Measurements from ENCODE around the gene SPPL3.
"Not testable (repeated sequence)": the region's sequence is repeated elsewhere in the genome, so short reads cannot be mapped to it uniquely, and the experiment has no call there.

SPPL3 gene

GRCh38 chr12:120904197-120904773 lies at the start of gene SPPL3:
TSS of gene SPPL3 (minus strand) at chr12:120904358. CDS start at chr12:120903867, 491 bp downstream.
- peak; percentile 97 for DNase-seq

- no peak for DNase-seq
These were observed 46.6 kb upstream of the SPPL3 start for GRCh38 chr12:120950807-120951206.

GRCh38 chr12:120950260-120950799 lies 46.2 kb upstream of the SPPL3 start:
- not testable (repeated sequence) for DNase-seq

- not testable (repeated sequence) for DNase-seq
These were observed 41.4 kb upstream of the SPPL3 start for GRCh38 chr12:120945516-120945915.

GRCh38 chr12:120944645-120945217 lies 40.6 kb upstream of the SPPL3 start:
- peak; percentile 83 for DNase-seq

- no peak for DNase-seq
These were observed 39.3 kb upstream of the SPPL3 start for GRCh38 chr12:120943482-120943881.

- no peak for DNase-seq
These were observed 37.8 kb upstream of the SPPL3 start for GRCh38 chr12:120941846-120942405.

- no peak for DNase-seq
These were observed 37.3 kb upstream of the SPPL3 start for GRCh38 chr12:120941412-120941811.

GRCh38 chr12:120940799-120941198 lies 36.6 kb upstream of the SPPL3 start:
- DNase-seq, result no peak

GRCh38 chr12:120940006-120940405 lies 35.8 kb upstream of the SPPL3 start:
- DNase-seq, result no peak

GRCh38 chr12:120939523-120939922 lies 35.4 kb upstream of the SPPL3 start:
- no peak for DNase-seq

- DNase-seq, result no peak
These were observed 34.3 kb upstream of the SPPL3 start for GRCh38 chr12:120938496-120938895.

GRCh38 chr12:120936197-120936596 lies 32.0 kb upstream of the SPPL3 start:
- no peak for DNase-seq

- DNase-seq, result no peak
These were observed 29.6 kb upstream of the SPPL3 start for GRCh38 chr12:120933786-120934185.

- no peak for DNase-seq
These were observed 28.9 kb upstream of the SPPL3 start for GRCh38 chr12:120932956-120933526.

- peak; percentile 71 for DNase-seq
These were observed 27.9 kb upstream of the SPPL3 start for GRCh38 chr12:120932058-120932457.

GRCh38 chr12:120930032-120930431 lies 25.9 kb upstream of the SPPL3 start:
- DNase-seq, result no peak

GRCh38 chr12:120928864-120929652 lies 24.9 kb upstream of the SPPL3 start:
- peak; percentile 97 for DNase-seq

GRCh38 chr12:120925740-120926563 lies 21.8 kb upstream of the SPPL3 start:
- DNase-seq, result peak; percentile 95

- peak; percentile 44 for DNase-seq
These were observed 18.1 kb upstream of the SPPL3 start for GRCh38 chr12:120922279-120922678.

- peak; percentile 30 for DNase-seq
These were observed 17.5 kb upstream of the SPPL3 start for GRCh38 chr12:120921637-120922036.

- peak; percentile 31 for DNase-seq
These were observed 16.0 kb upstream of the SPPL3 start for GRCh38 chr12:120920178-120920577.
